ENCODE measurements around the gene CIT. TPM values are rescaled to one million over a fixed set of nuclear protein-coding genes. Genes with fewer than 3 reads are reported as not detected.

CIT gene
- total and polyA plus RNA-seq, 9 of the 15 experiments (the other 6 are each of a cell fraction or from before 2014, with no cell fraction given), result 1.1 to 46.7 (median 21.3) TPM

- TF ChIP-seq CREB1 (IDR thresholded peaks at IDR 0.05) (no peak), CREB1 (CRISPR knock-in tag; IDR thresholded peaks at IDR 0.05) (no peak), RNF219 (CRISPR knock-in tag; IDR thresholded peaks at IDR 0.05) (no peak), BMI1 (IDR thresholded peaks at IDR 0.05; ENCODE audit: low read length) (no peak), MIER1 (IDR thresholded peaks at IDR 0.05; ENCODE audit: low read depth) (no peak), TRIM24 (IDR thresholded peaks at IDR 0.05) (peak; percentile 29 to 38; a peak in 2 of 4 replicates), RCOR1 (IDR thresholded peaks at IDR 0.05; ENCODE audit: borderline replicate concordance in 1 of 2, low read depth in 2 of 2, low read length in 2 of 2) (peak in 1 of 2 experiments; percentile 32; a peak in 1 of 4 replicates), FOXA1 (IDR thresholded peaks at IDR 0.05; ENCODE audit: borderline replicate concordance) (peak; percentile 87), MLLT1 (IDR thresholded peaks at IDR 0.05) (no peak), STAT5A (IDR thresholded peaks at IDR 0.05; ENCODE audit: borderline replicate concordance, low read length) (peak; percentile 42; the same call in 1 of the 2 replicates), ARNT (IDR thresholded peaks at IDR 0.05) (no peak), ZNF165 (CRISPR knock-in tag; IDR thresholded peaks at IDR 0.05; ENCODE audit: borderline replicate concordance) (no peak), ZNF354B (CRISPR knock-in tag; IDR thresholded peaks at IDR 0.05) (no peak), CREB3L1 (IDR thresholded peaks at IDR 0.05; ENCODE audit: borderline replicate concordance, low read depth) (peak; percentile 89), MBD2 (IDR thresholded peaks at IDR 0.05; ENCODE audit: borderline replicate concordance, low read depth) (no peak)
- TF ChIP-seq, protein P1, sequence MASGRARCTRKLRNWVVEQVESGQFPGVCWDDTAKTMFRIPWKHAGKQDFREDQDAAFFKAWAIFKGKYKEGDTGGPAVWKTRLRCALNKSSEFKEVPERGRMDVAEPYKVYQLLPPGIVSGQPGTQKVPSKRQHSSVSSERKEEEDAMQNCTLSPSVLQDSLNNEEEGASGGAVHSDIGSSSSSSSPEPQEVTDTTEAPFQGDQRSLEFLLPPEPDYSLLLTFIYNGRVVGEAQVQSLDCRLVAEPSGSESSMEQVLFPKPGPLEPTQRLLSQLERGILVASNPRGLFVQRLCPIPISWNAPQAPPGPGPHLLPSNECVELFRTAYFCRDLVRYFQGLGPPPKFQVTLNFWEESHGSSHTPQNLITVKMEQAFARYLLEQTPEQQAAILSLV (tag; IDR thresholded peaks at IDR 0.05), result no peak
Observed at GRCh38 chr12:119661882-119662281, 215.2 kb downstream of the CIT start (continued).

Data from K562 (cell line).